Adrenal gland (tissue), 5 donors: ENCODE results near the gene TOMM40.

Experiments
- CTCF ChIP-seq, 6 experiments: fragments of 450-650 bp in 4 of 6; fragments of 200-600 bp in 2 of 6; sonication (generic) in 1 of 6; IDR thresholded peaks; 1 replicate in 5 of 6; 2 replicates in 1 of 6; pipeline versions ENCODE4 v1.5.1 to v1.8.0; 2016 to 2021; ENCODE audit warnings: antibody characterized with exemption in 6 of 6, mild to moderate bottlenecking in 2 of 6, moderate library complexity in 1 of 6
- POLR2A ChIP-seq, 2 donors: fragments of 450-650 bp; IDR thresholded peaks; one replicate each; pipeline ENCODE4 v1.6.1; 2017; ENCODE audit warnings: antibody characterized with exemption in 2 of 2, mild to moderate bottlenecking in 2 of 2, moderate library complexity in 1 of 2
- donor health status: DM: no; HTN: no; CAD: no.

DNA sequence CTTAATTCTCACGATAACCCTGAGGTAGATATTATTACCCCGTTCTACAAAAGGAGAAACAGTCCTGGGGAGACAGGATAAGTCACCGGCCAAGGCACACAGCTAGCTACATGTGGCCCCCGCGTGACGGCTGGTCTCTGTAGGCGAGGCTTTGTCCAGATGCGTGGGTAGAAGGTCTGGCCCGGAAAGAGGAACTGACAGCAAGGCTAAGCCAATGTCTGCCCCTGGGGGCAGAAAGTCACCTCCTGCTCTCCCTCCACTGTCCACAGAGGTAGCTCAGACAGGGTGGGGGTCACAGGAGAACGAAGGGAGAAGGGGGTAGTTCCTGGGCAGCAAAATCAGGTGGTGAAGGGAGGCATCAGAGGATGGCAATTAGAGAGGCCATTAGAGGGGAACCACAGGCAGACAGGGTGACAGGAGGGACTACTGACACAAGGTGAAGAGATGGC lies 52.8 kb downstream of the TOMM40 start:
- TF ChIP-seq CTCF (IDR thresholded peaks at IDR 0.05): peak in 2 of 6 experiments; percentile 13 to 20
- TF ChIP-seq POLR2A (IDR thresholded peaks at IDR 0.05): no peak
